ENCODE measurements around the gene FGF19.

DNA sequence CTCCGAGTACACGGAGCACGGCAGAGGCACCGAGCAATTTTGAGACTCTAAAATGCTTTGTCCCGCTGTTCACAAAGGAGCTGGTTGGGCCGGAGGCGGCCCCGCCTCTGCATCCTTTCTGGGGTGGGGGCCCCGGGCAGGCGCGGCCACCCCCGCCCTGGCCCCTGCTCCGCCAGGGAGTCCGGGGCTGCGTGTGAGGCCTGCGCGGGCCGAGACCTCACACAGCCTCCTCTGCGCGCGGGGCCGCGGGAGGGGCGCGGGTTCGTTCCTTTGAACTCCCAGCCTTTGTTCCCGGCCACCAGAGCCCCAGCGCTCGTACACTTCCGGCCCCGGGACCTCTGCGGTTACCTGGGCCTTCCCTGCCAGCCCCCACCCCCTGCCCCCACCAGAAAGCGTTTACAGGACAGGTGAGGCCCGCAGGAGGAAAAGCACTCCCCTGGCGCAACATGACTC is 1.6 kb downstream of the FGF19 start:
- TF ChIP-seq, protein P1, sequence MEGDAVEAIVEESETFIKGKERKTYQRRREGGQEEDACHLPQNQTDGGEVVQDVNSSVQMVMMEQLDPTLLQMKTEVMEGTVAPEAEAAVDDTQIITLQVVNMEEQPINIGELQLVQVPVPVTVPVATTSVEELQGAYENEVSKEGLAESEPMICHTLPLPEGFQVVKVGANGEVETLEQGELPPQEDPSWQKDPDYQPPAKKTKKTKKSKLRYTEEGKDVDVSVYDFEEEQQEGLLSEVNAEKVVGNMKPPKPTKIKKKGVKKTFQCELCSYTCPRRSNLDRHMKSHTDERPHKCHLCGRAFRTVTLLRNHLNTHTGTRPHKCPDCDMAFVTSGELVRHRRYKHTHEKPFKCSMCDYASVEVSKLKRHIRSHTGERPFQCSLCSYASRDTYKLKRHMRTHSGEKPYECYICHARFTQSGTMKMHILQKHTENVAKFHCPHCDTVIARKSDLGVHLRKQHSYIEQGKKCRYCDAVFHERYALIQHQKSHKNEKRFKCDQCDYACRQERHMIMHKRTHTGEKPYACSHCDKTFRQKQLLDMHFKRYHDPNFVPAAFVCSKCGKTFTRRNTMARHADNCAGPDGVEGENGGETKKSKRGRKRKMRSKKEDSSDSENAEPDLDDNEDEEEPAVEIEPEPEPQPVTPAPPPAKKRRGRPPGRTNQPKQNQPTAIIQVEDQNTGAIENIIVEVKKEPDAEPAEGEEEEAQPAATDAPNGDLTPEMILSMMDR (conservative IDR thresholded peaks at IDR 0.05; ENCODE audit: low read length), result no peak
- TF ChIP-seq EZH2phosphoT487 (IDR thresholded peaks at IDR 0.05; ENCODE audit: borderline replicate concordance, low read depth, low read length), result no peak

All from OCI-LY7 (cell line).